Kidney epithelial cell (primary cell): ENCODE measurements around the gene SLC12A9. TPM values are rescaled to one million over a fixed set of nuclear protein-coding genes. Genes with fewer than 3 reads are reported as not detected.

Source experiments
- DNase-seq: peaks from one replicate; pipeline ENCODE4 v3.0.0-alpha.2; 2010; ENCODE audit warnings: low read depth
- H3K27me3 ChIP-seq: 2 replicates; pipeline ENCODE4 v1.6.0; 2011; ENCODE audit warnings: low read length; ENCODE audit not compliant: control insufficient read depth, insufficient read depth
- H3K36me3 ChIP-seq: 2 replicates; pipeline ENCODE4 v1.5.1; 2011; ENCODE audit warnings: low read length; ENCODE audit not compliant: control insufficient read depth, insufficient read depth
- H3K4me3 ChIP-seq: 2 replicates; pipeline ENCODE4 v1.5.1; 2011; ENCODE audit warnings: low read depth, mild to moderate bottlenecking, control low read depth, low read length
- total RNA-seq: library from RNA; depleted of rRNA; stranded (reverse); fragments of >200 nt; gene quantifications from 2 replicates; pipeline ENCODE4 v1.2.3, GENCODE V29; 2015
- TF ChIP-seq, protein P1 (sequence below): IDR thresholded peaks from 2 replicates; pipeline ENCODE4 v1.5.1; 2011; ENCODE audit warnings: mild to moderate bottlenecking, moderate library complexity, low read length, control low read depth, inconsistent platforms; ENCODE audit not compliant: insufficient read depth, poor library complexity, severe bottlenecking

SLC12A9 gene
- total RNA-seq, 1 donor from 2014 or later = 15.7 TPM

DNA sequence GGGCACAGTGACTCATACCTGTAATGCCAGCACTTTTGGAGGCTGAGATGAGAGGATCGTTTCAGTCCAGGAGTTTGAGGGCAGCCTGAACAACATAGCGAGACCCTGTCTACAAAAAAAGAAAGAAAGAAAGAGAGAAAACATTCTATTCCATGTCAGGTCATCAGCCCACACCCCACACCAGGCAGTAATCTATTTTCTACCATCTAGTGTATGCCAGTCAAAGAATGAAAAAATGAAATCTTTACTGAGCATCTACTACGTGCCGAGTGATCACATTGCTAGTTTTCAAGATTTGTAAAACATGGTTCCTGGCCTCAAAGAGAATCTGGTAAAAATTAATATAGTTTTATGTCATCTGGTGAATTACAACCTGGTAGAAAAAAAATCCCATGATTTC, 22.1 kb upstream of the SLC12A9 start:
- H3K36me3 ChIP-seq = no peaks in the 10 kb centered on the region
- no peak for DNase-seq

DNA sequence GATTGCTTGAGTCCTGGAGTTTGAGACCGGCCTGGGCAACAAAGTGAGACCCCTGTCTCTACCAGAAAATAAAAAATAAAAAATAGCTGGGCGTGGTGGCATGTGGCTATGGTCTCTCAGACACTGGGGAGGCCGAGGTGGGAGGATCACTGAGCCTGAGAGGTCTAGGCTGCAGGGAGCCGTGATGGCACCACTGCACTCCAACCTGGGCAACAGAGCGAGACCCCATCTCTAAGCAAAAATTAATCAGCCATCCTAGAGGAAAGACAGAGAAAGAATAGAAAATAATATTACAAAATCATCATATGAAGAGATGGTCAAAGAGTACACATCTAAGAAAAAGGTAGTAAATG, 20.3 kb upstream of the SLC12A9 start:
- TF ChIP-seq, protein P1, sequence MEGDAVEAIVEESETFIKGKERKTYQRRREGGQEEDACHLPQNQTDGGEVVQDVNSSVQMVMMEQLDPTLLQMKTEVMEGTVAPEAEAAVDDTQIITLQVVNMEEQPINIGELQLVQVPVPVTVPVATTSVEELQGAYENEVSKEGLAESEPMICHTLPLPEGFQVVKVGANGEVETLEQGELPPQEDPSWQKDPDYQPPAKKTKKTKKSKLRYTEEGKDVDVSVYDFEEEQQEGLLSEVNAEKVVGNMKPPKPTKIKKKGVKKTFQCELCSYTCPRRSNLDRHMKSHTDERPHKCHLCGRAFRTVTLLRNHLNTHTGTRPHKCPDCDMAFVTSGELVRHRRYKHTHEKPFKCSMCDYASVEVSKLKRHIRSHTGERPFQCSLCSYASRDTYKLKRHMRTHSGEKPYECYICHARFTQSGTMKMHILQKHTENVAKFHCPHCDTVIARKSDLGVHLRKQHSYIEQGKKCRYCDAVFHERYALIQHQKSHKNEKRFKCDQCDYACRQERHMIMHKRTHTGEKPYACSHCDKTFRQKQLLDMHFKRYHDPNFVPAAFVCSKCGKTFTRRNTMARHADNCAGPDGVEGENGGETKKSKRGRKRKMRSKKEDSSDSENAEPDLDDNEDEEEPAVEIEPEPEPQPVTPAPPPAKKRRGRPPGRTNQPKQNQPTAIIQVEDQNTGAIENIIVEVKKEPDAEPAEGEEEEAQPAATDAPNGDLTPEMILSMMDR = no peak
- no peaks in the 10 kb centered on the region for H3K36me3 ChIP-seq
- no peaks in the 10 kb centered on the region for H3K27me3 ChIP-seq
- H3K4me3 ChIP-seq = no peak overlapping the region
- no peak for DNase-seq

More for the DNA sequence above, 22.1 kb upstream of the SLC12A9 start:
- Histone ChIP-seq H3K27me3 (no peaks in the 10 kb centered on the region), H3K4me3 (no peak overlapping the region)
- TF ChIP-seq, protein P1 = no peak

DNA sequence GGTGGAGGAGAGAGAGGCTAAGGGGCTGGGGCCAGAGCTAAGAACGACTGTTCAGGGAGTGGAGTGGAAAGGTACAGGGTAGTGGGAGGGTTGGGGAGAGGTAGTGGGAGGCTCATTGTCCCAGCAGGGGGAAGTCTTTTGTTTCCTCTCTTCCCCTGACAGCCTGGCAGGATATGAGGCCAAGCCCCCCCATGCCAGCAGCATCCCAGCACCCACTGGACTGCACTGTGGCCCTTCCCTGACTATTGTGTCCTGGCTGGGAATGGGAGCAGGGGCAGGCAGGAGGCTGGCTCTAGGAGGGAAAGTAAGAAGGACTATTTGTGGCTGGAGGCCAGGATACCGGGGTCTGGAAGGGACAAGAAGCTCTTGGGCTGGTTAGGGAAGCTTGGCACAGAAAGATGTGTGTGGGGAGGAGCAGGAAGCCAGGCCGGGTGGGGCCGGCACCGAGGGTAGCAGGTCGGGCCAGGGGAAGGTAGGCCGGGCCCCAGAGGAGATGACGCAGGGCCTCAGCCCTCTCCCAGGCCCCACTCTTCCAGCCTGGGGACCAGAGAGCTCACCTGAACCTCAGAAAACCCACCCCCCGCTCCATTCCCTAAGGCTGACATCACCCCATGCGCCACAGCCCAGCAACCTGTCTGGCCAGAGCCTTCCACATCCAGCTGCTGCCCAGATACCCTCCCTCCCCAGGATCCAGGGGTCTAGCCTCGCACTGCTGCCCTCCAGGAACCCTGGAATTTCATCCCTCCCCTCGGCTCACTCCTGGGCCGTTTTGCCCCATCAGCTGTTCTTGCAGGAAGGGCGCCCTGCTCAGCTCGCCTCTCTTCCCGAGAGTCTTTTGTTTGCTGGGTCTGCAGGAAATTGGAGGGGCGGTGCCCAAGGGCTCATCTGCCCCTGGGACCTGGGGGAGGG, 16.4 kb upstream of the SLC12A9 start:
- H3K36me3 ChIP-seq = no peaks in the 10 kb centered on the region
- DNase-seq = no peak
- no peak overlapping the region for H3K4me3 ChIP-seq
- TF ChIP-seq, protein P1 = no peak
- no peaks in the 10 kb centered on the region for H3K27me3 ChIP-seq

DNA sequence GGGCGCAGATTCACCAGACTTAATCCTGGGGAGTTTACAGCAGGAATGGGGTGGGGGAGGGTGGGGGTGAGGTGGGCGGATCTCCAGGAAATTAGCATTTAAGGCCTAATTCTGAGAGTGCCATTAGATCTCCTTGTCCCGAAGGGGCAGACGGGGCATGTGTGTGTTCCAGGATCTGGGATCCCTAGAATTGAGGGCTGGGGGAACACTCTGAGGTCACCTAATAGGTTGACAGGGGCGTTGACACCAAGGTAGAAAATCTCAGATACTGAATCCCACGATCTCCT, 15.8 kb upstream of the SLC12A9 start:
- H3K27me3 ChIP-seq = no peaks in the 10 kb centered on the region
- TF ChIP-seq, protein P1 = no peak
- DNase-seq = no peak
- H3K36me3 ChIP-seq = no peaks in the 10 kb centered on the region
- no peak overlapping the region for H3K4me3 ChIP-seq

GRCh38 chr7:100837099-100837836, 15.2 kb upstream of the SLC12A9 start:
- TF ChIP-seq, protein P1 = no peak
- no peak overlapping the region for H3K4me3 ChIP-seq
- no peak for DNase-seq

More at GRCh38 chr7:100837099-100837836, 15.2 kb upstream of the SLC12A9 start:
- Histone ChIP-seq H3K36me3 (no peaks in the 10 kb centered on the region), H3K27me3 (no peaks in the 10 kb centered on the region)
